ENCODE measurements around the gene LDLRAP1.
A peak's percentile ranks its signal among the peaks of the same experiment; 100 is the strongest.

Gene LDLRAP1

DNA sequence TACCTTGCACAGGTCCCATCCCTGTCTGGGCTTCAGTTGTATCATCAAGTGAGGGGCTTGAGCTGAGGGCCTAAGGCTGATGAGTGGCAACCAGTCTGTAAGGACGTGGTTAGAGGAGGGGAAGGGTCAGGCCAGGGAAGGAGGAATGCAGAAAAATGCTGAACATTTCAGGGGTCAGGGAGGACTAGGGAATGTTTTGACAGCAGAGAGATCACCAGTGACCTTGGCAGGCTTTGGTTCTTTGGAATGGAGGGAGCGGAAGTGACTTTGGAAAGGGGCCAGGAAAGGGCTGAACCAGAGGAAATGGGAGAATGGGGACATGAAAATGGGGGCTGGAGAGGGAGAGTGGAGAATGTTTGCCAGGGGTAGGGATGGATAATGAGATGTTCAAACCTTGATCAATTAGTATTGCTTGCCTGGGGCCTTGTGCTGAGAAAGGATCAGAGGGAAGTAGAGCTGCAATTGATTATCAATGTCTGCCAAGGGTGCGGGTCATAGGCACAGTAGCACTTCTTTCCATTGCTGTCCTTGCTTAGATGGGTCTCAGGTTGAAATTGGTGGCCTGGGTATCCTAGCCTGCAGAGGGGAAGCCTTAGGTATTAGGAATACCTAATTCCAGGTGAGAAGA is 7.4 kb downstream of the LDLRAP1 start:
- TF ChIP-seq CTCF (IDR thresholded peaks at IDR 0.05) = no peak

DNA sequence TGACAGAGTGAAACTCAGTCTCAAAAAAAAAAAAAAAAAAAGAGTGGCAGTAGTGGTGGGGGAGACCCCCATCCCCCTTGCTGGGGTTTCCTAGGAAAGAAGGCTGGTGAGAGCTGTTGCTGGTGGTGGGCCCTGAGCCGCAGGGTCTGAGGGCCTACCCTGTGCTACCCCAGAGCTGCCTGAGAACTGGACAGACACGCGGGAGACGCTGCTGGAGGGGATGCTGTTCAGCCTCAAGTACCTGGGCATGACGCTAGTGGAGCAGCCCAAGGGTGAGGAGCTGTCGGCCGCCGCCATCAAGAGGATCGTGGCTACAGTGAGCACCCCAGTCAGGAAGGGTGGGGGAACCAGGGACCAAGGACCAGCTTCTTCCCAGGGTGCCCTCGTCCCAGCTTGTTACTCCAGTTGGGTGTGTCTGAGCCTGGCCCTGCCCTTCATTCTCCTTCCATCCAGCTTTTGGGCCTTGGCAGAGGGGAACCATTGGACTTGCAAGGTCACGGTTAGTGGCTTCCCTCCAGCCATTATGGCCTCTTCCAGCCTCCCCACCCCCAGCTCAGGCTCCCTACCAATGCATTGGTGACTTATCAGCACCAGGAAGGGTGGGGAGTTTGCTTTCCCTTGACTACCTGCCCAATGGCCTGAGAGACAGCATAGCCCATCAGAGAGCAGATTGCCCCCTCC is 10.5 kb downstream of the LDLRAP1 start:
- DNase-seq (ENCODE audit: low spot score) = no peak
- no peak for TF ChIP-seq CTCF (IDR thresholded peaks at IDR 0.05)
- H3K27ac ChIP-seq = peak overlapping the region in 1 of 2 donors; percentile 56
- H3K4me3 ChIP-seq = no peak overlapping the region

More for the DNA sequence above, 7.4 kb downstream of the LDLRAP1 start:
- Histone ChIP-seq H3K27ac (peak overlapping the region; percentile 76 to 77), H3K4me3 (no peak overlapping the region)
- no peak for DNase-seq (ENCODE audit: low spot score)

DNA sequence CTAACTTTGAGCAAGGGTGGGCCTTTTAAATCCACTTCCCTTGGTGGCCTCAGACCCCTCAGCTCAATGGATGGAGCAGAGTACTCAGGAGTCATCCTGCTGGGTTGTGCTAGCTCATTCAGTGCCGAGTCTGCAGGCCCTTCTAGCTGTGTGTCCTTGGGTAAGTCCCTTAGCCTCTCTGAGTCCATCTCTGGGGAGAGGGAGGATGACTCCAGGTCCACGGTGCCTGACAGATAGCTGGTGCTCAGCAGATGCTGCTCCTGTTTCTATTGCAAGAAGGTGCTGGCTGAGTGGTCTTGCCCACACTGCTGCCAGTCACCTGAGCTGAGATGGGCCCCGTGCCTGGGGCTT is 11.0 kb downstream of the LDLRAP1 start:
- TF ChIP-seq CTCF (IDR thresholded peaks at IDR 0.05) = no peak
- Histone ChIP-seq H3K4me3 (no peak overlapping the region), H3K27ac (peak overlapping the region in 1 of 2 donors; percentile 56)
- no peak for DNase-seq (ENCODE audit: low spot score)

DNA sequence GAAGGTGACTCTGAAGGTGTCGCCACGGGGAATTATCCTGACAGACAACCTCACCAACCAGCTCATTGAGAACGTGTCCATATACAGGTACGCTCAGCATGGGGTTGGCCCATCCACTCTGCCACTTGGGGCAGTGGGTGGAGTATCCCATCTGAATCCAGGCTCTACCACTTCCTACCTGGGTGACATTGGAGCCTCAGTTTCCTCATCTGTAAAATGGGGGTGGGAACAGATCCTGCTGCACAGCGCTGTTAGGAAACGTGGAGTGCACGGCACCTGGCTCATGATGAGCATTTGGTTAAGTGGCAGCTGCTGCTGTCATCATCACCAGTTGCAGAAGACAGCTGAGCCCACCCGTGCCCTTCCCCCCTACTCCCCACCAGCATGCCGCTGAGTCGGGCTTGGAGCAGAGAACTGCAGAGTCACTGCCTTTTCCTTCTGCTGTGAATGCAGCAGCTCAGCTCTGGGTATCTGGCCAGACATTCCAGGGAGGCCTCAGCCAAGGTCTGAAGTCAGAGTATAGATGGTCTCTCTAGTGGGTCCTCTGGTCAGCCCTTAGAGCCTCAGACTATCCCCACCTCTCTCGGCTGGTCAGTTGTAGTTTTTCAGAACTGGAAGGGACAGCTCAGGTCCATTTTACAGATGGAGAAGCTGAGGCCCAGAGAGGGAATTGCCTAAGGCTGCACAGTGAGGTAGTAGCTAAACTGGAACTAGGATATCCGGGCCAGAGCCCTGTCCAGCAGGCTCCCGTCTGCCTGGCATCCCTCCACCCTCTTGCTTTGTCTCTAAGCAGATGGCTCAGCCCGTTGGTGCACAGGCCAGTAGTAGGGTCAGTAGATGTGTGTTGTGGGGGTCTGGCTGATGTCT is 11.7 kb downstream of the LDLRAP1 start:
- no peak for TF ChIP-seq CTCF (IDR thresholded peaks at IDR 0.05)
- no peak for DNase-seq (ENCODE audit: low spot score)
- H3K4me3 ChIP-seq = no peak overlapping the region
- H3K27ac ChIP-seq = peak overlapping the region in 1 of 2 donors; percentile 56

GRCh38 chr1:25555753-25556092 is 12.3 kb downstream of the LDLRAP1 start:
- Histone ChIP-seq H3K27ac (peak overlapping the region in 1 of 2 donors; percentile 56), H3K4me3 (no peak overlapping the region)
- no peak for TF ChIP-seq CTCF (IDR thresholded peaks at IDR 0.05)
- DNase-seq (ENCODE audit: low spot score) = no peak

GRCh38 chr1:25556132-25556670 is 12.8 kb downstream of the LDLRAP1 start:
- no peak for TF ChIP-seq CTCF (IDR thresholded peaks at IDR 0.05)
- Histone ChIP-seq H3K27ac (peak overlapping the region in 1 of 2 donors; percentile 56), H3K4me3 (no peak overlapping the region)

More at GRCh38 chr1:25556132-25556670, 12.8 kb downstream of the LDLRAP1 start:
- no peak for DNase-seq (ENCODE audit: low spot score)
